Astrocyte (in vitro differentiated cells and primary cell): ENCODE results near the gene BIK. TPM values are rescaled to one million over a fixed set of nuclear protein-coding genes. Genes with fewer than 3 reads are reported as not detected.

Experiments used
- DNase-seq: peaks from one replicate; pipeline ENCODE4 v3.0.0-alpha.2; 2010; ENCODE audit warnings: low read depth
- FAIRE-seq: peaks from 2 replicates; lab custom pipeline; 2011; peaks lifted over from hg19 to GRCh38; lab: Jason Lieb, UNC
- H2AFZ ChIP-seq: 2 replicates; pipeline ENCODE4 v1.6.0; 2012; ENCODE audit warnings: low read depth, low read length, inconsistent platforms
- H3K27ac ChIP-seq: 2 replicates; pipeline ENCODE4 v1.5.1; 2011; ENCODE audit warnings: low read depth, low read length, inconsistent platforms
- H3K27me3 ChIP-seq: 2 replicates; pipeline ENCODE4 v1.6.0; 2011; ENCODE audit warnings: low read length, inconsistent platforms; ENCODE audit not compliant: insufficient read depth
- H3K36me3 ChIP-seq: 2 replicates; pipeline ENCODE4 v1.5.1; 2011; ENCODE audit warnings: low read length, inconsistent platforms; ENCODE audit not compliant: insufficient read depth
- H3K4me1 ChIP-seq: 2 replicates; pipeline ENCODE4 v1.5.1; 2011; ENCODE audit warnings: low read length, inconsistent platforms; ENCODE audit not compliant: insufficient read depth
- H3K4me2 ChIP-seq: 2 replicates; pipeline ENCODE4 v1.6.0; 2012; ENCODE audit warnings: low read length, inconsistent platforms
- H3K4me3 ChIP-seq: 2 replicates; pipeline ENCODE4 v1.5.1; 2011; ENCODE audit warnings: low read depth, mild to moderate bottlenecking, low read length, inconsistent platforms; ENCODE audit not compliant: insufficient read depth
- H3K79me2 ChIP-seq: 2 replicates; pipeline ENCODE4 v1.6.0; 2012; ENCODE audit warnings: mild to moderate bottlenecking, low read length, inconsistent platforms; ENCODE audit not compliant: insufficient read depth
- H3K9ac ChIP-seq: 2 replicates; pipeline ENCODE4 v1.6.0; 2012; ENCODE audit warnings: mild to moderate bottlenecking, low read length, inconsistent platforms
- H3K9me3 ChIP-seq: 2 replicates; pipeline ENCODE4 v1.5.1; 2012; ENCODE audit warnings: low read depth, mild to moderate bottlenecking, low read length, inconsistent platforms; ENCODE audit not compliant: insufficient read depth
- H4K20me1 ChIP-seq: 2 replicates; pipeline ENCODE4 v1.6.0; 2012; ENCODE audit warnings: low read length, inconsistent platforms; ENCODE audit not compliant: insufficient read depth
- H3K27ac Mint-ChIP-seq: one replicate; pipeline ENCODE4 v1.8.0; 2021; ENCODE audit warnings: mild to moderate bottlenecking, mixed read lengths; ENCODE audit not compliant: unreplicated experiment
- H3K27me3 Mint-ChIP-seq: one replicate; pipeline ENCODE4 v1.8.0; 2021; ENCODE audit warnings: low read depth, mixed read lengths; ENCODE audit not compliant: unreplicated experiment
- H3K36me3 Mint-ChIP-seq: one replicate; pipeline ENCODE4 v1.8.0; 2021; ENCODE audit warnings: low read depth, mixed read lengths; ENCODE audit not compliant: unreplicated experiment
- H3K4me1 Mint-ChIP-seq: one replicate; pipeline ENCODE4 v1.8.0; 2021; ENCODE audit warnings: low read depth, mixed read lengths; ENCODE audit not compliant: unreplicated experiment
- H3K4me3 Mint-ChIP-seq: one replicate; pipeline ENCODE4 v1.8.0; 2021; ENCODE audit warnings: mild to moderate bottlenecking, moderate library complexity, mixed read lengths; ENCODE audit not compliant: unreplicated experiment
- H3K9me3 Mint-ChIP-seq: one replicate; pipeline ENCODE4 v1.8.0; 2021; ENCODE audit warnings: mild to moderate bottlenecking, mixed read lengths; ENCODE audit not compliant: unreplicated experiment
- CTCF ChIP-seq: IDR thresholded peaks from 2 replicates; pipeline ENCODE4 v1.5.1; 2011; ENCODE audit warnings: low read depth, mild to moderate bottlenecking, inconsistent platforms, low read length, moderate library complexity; ENCODE audit not compliant: insufficient read depth
- EZH2 ChIP-seq: IDR thresholded peaks from 2 replicates; pipeline ENCODE4 v1.6.1; 2012; ENCODE audit warnings: mild to moderate bottlenecking, low read length, inconsistent platforms; ENCODE audit not compliant: insufficient read depth
- total RNA-seq: library from RNA; stranded (reverse); gene quantifications from 2 replicates; pipeline ENCODE4 v1.2.1, GENCODE V29; 2021

Gene BIK
- total RNA-seq, 1 donor from 2014 or later = 0.32 TPM

GRCh38 chr22:43128928-43129424 lies 18.4 kb downstream of the BIK start:
- no peaks in the 10 kb centered on the region for H3K27me3 ChIP-seq
- no peak for FAIRE-seq
- no peak overlapping the region for H3K4me3 Mint-ChIP-seq

GRCh38 chr22:43129426-43130425 lies 19.2 kb downstream of the BIK start:
- no peak for DNase-seq
- Mint-ChIP-seq H3K36me3 (peaks cover 9% of the 10 kb centered on the region), H3K27me3 (no peaks in the 10 kb centered on the region), H3K27ac (no peak overlapping the region), H3K4me3 (no peak overlapping the region), H3K4me1 (peaks cover 12% of the 10 kb centered on the region), H3K9me3 (no peaks in the 10 kb centered on the region)
- Histone ChIP-seq H2AFZ (no peak overlapping the region), H3K27me3 (no peaks in the 10 kb centered on the region), H3K4me3 (no peak overlapping the region), H4K20me1 (no peaks in the 10 kb centered on the region), H3K79me2 (no peaks in the 10 kb centered on the region), H3K9ac (no peak overlapping the region), H3K9me3 (no peaks in the 10 kb centered on the region), H3K4me2 (no peak overlapping the region), H3K36me3 (peaks cover 7% of the 10 kb centered on the region), H3K4me1 (peaks cover 18% of the 10 kb centered on the region), H3K27ac (no peak overlapping the region)
- TF ChIP-seq EZH2 = no peak
- no peak for TF ChIP-seq CTCF
- FAIRE-seq = no peak

More at GRCh38 chr22:43128928-43129424, 18.4 kb downstream of the BIK start:
- Histone ChIP-seq H3K4me1 (peaks cover 18% of the 10 kb centered on the region), H4K20me1 (no peaks in the 10 kb centered on the region), H2AFZ (no peak overlapping the region), H3K4me3 (no peak overlapping the region), H3K4me2 (no peak overlapping the region), H3K27ac (no peak overlapping the region), H3K9ac (no peak overlapping the region), H3K36me3 (peaks cover 3% of the 10 kb centered on the region), H3K9me3 (no peaks in the 10 kb centered on the region), H3K79me2 (no peaks in the 10 kb centered on the region)
- Mint-ChIP-seq H3K4me1 (peaks cover 12% of the 10 kb centered on the region), H3K9me3 (no peaks in the 10 kb centered on the region), H3K27me3 (no peaks in the 10 kb centered on the region), H3K36me3 (peaks cover 8% of the 10 kb centered on the region), H3K27ac (no peak overlapping the region)
- TF ChIP-seq EZH2 (no peak), CTCF (no peak)
- DNase-seq = no peak
